Astrocyte (in vitro differentiated cells and primary cell): ENCODE data around the gene RRAS.

ENCODE experiments used
- CTCF ChIP-seq: IDR thresholded peaks from 2 replicates; pipeline ENCODE4 v1.5.1; 2011; ENCODE audit warnings: low read depth, mild to moderate bottlenecking, inconsistent platforms, low read length, moderate library complexity; ENCODE audit not compliant: insufficient read depth
- EZH2 ChIP-seq: IDR thresholded peaks from 2 replicates; pipeline ENCODE4 v1.6.1; 2012; ENCODE audit warnings: mild to moderate bottlenecking, low read length, inconsistent platforms; ENCODE audit not compliant: insufficient read depth

GRCh38 chr19:49609499-49610092 lies 30.3 kb downstream of the RRAS start:
- TF ChIP-seq CTCF (no peak), EZH2 (no peak)
